GM12878 (cell line): ENCODE data around the gene HIVEP3. TPM values are rescaled to one million over a fixed set of nuclear protein-coding genes. Genes with fewer than 3 reads are reported as not detected.

Experiments used
- ATAC-seq: fragments of 200-7000 bp; cut with Tn5 transposase; 3 replicates; pipeline ENCODE4 v1.9.1; 2020; ENCODE audit warnings: mild to moderate bottlenecking, moderate library complexity
- BruUV-seq: library from RNA; stranded (reverse); fragments of 400-500 nt; replicated peaks from 2 replicates; lab custom pipeline; 2021; lab: Mats Ljungman, UMichigan
- CTCF ChIA-PET: fragments of 300-600 bp; sonication (Branson Sonifier 250); formaldehyde crosslinking; extraction: SDS; loops from one replicate; lab custom pipeline; 2021; ENCODE audit warnings: inconsistent platforms; lab: Yijun Ruan, JAX
- POLR2A ChIA-PET: fragments of 350-600 bp; formaldehyde crosslinking; extraction: SDS; loops from one replicate; lab custom pipeline; 2021; ENCODE audit warnings: inconsistent platforms; lab: Charles Lee
- RAD21 ChIA-PET: fragments of 300-600 bp; sonication (Branson Sonifier 250); formaldehyde crosslinking; loops from one replicate; lab custom pipeline; 2023; ENCODE audit warnings: antibody characterized with exemption; ENCODE audit not compliant: unreplicated experiment; lab: Charles Lee
- SMC1A ChIA-PET: fragments of 300-600 bp; sonication (Branson Sonifier 250); formaldehyde crosslinking; loops from one replicate; lab custom pipeline; 2023; ENCODE audit not compliant: unreplicated experiment, uncharacterized antibody; lab: Charles Lee
- DNase-seq: peaks from one replicate; pipeline ENCODE4 v3.0.0-alpha.2; 2011; ENCODE audit warnings: low read depth, low spot score
- FAIRE-seq: peaks from 3 replicates; lab custom pipeline; 2011; peaks lifted over from hg19 to GRCh38; lab: Jason Lieb, UNC
- H2AFZ ChIP-seq: 2 replicates; pipeline ENCODE4 v1.6.0; 2011; ENCODE audit warnings: low read depth, low read length, control low read depth; ENCODE audit not compliant: control insufficient read depth
- H3K27ac ChIP-seq: 2 replicates; pipeline ENCODE4 v1.5.1; 2011; ENCODE audit warnings: control low read depth; ENCODE audit not compliant: control insufficient read depth, insufficient read depth
- H3K27me3 ChIP-seq, 2 experiments: replicated peaks in 1 of 2; 2 replicates each; pipeline versions ENCODE4 v1.6.0 to v1.6.1; 2011; ENCODE audit warnings: low read length in 1 of 2; ENCODE audit not compliant: control insufficient read depth in 2 of 2, insufficient read depth in 2 of 2
- H3K36me3 ChIP-seq, 2 experiments: 2 replicates each; pipeline ENCODE4 v1.5.1; 2011; ENCODE audit warnings: low read length in 1 of 2; ENCODE audit not compliant: control insufficient read depth in 2 of 2, insufficient read depth in 2 of 2
- H3K4me1 ChIP-seq: 2 replicates; pipeline ENCODE4 v1.6.1; 2011; ENCODE audit warnings: mild to moderate bottlenecking, low read length, moderate library complexity, mixed read lengths; ENCODE audit not compliant: control insufficient read depth, insufficient read depth
- H3K4me2 ChIP-seq: 2 replicates; pipeline ENCODE4 v1.6.0; 2011; ENCODE audit warnings: control low read depth; ENCODE audit not compliant: control insufficient read depth, insufficient read depth
- H3K4me3 ChIP-seq: fragments of 200-600 bp; sonication (generic); 2 replicates; pipeline ENCODE4 v1.5.1; 2016
- H3K79me2 ChIP-seq: 2 replicates; pipeline ENCODE4 v1.6.0; 2011; ENCODE audit warnings: low read length; ENCODE audit not compliant: control insufficient read depth, insufficient read depth
- H3K9ac ChIP-seq: 2 replicates; pipeline ENCODE4 v1.8.0; 2011; ENCODE audit warnings: low read length, control low read depth, mixed read lengths; ENCODE audit not compliant: control insufficient read depth, insufficient read depth
- H3K9me3 ChIP-seq: replicated peaks from 3 replicates; pipeline ENCODE4 v1.5.1; 2011; ENCODE audit warnings: mild to moderate bottlenecking, low read length; ENCODE audit not compliant: control insufficient read depth, insufficient read depth
- H4K20me1 ChIP-seq: 2 replicates; pipeline ENCODE4 v1.6.0; 2011; ENCODE audit not compliant: control insufficient read depth, insufficient read depth
- EGR1 ChIP-seq, 2 experiments: IDR thresholded peaks; 1 replicate in 1 of 2; 2 replicates in 1 of 2; pipeline ENCODE4 v1.6.1; 2011 to 2012; ENCODE audit warnings: low read depth in 2 of 2, low read length in 2 of 2, borderline replicate concordance in 1 of 2, mild to moderate bottlenecking in 1 of 2, moderate library complexity in 1 of 2
- GATAD2B ChIP-seq: fragments of 450-650 bp; conservative IDR thresholded peaks from 2 replicates; pipeline ENCODE4 v1.6.1; 2017; ENCODE audit warnings: low read depth, mild to moderate bottlenecking, moderate library complexity
- MYC ChIP-seq: IDR thresholded peaks from 2 replicates; pipeline ENCODE4 v1.6.1; 2011; ENCODE audit warnings: mild to moderate bottlenecking, low read length, moderate library complexity, inconsistent platforms; ENCODE audit not compliant: insufficient read depth, insufficient replicate concordance, insufficient read length, severe bottlenecking
- NBN ChIP-seq: fragments of 450-650 bp; IDR thresholded peaks from 2 replicates; pipeline ENCODE4 v1.6.1; 2016
- NFYA ChIP-seq: IDR thresholded peaks from 2 replicates; pipeline ENCODE4 v1.6.1; 2011; ENCODE audit warnings: low read depth, mild to moderate bottlenecking, low read length, improper control_type of control experiment, borderline replicate concordance
- RB1 ChIP-seq: fragments of 450-650 bp; formaldehyde crosslinking; IDR thresholded peaks from 2 replicates; pipeline ENCODE4 v1.6.1; 2017; ENCODE audit warnings: mild to moderate bottlenecking, borderline replicate concordance
- TAF1 ChIP-seq: IDR thresholded peaks from 2 replicates; pipeline ENCODE4 v1.6.1; 2011; ENCODE audit warnings: mild to moderate bottlenecking, low read depth, low read length, borderline replicate concordance
- whole genome bisulfite sequencing: methylation state at CpG from one replicate; pipeline ENCODE4 v1.1.6; 2016; ENCODE audit warnings: low lambda C conversion rate; ENCODE audit not compliant: insufficient replicate concordance, insufficient coverage; ENCODE audit errors: missing lambda C conversion rate; 5-methylcytosine and 5-hydroxymethylcytosine counted together
- in situ Hi-C: fragments of 300-500 bp; cut with MboI; formaldehyde crosslinking; loops from 9 replicates; pipeline ENCODE4 v1.14.3; 2018; ENCODE audit warnings: mixed read lengths
- intact Hi-C: fragments of 100-400 bp; cut with micrococcal nuclease; formaldehyde crosslinking; loops from one replicate; pipeline ENCODE4 v1.14.2; 2022; ENCODE audit not compliant: unreplicated experiment
- polyA plus RNA-seq, 11 experiments: library from polyadenylated mRNA; depleted of rRNA in 4 of 11; unstranded in 6 of 11; stranded (reverse) in 5 of 11; fragments of >200 nt; fragmentation: Nextera tagmentation in 4 of 11; fragmentation: Illumina TruSeq in 1 of 11; extraction: Ambion mirVana in 4 of 11; extraction: Trizol in 1 of 11; gene quantifications; 1 replicate in 1 of 11; 2 replicates in 10 of 11; pipeline versions ENCODE4 v1.2.1 to v1.2.3, GENCODE V29; 2011 to 2016; ENCODE audit warnings: inconsistent platforms in 2 of 11, missing spikeins in 2 of 11, low read depth in 1 of 11
- total RNA-seq, 4 experiments: library from RNA; depleted of rRNA in 3 of 4; stranded (reverse); fragments of >200 nt in 3 of 4; fragmentation: Illumina TruSeq in 1 of 4; extraction: Trizol in 1 of 4; gene quantifications; 2 replicates each; pipeline versions ENCODE4 v1.2.1 to v1.2.3, GENCODE V29; 2013 to 2021
- TF ChIP-seq, protein P1 (sequence below): fragments of 150-350 bp; IDR thresholded peaks from 2 replicates; pipeline ENCODE4 v1.6.1; 2016; ENCODE audit warnings: low read depth, low read length
- TF ChIP-seq, protein P2 (sequence below): IDR thresholded peaks from 2 replicates; pipeline ENCODE4 v1.6.1; 2011; ENCODE audit warnings: low read depth, low read length, improper control_type of control experiment, borderline replicate concordance
- TF ChIP-seq, protein P3 (sequence below): fragments of 450-650 bp; IDR thresholded peaks from 2 replicates; pipeline ENCODE4 v1.6.1; 2017; ENCODE audit warnings: antibody characterized with exemption, mild to moderate bottlenecking, moderate library complexity
- TF ChIP-seq, protein P4 (sequence below): fragments of 450-650 bp; IDR thresholded peaks from 2 replicates; pipeline ENCODE4 v1.6.1; 2017; ENCODE audit warnings: low read depth, mild to moderate bottlenecking, moderate library complexity
- TF ChIP-seq, protein P5 (sequence below): fragments of 450-650 bp; IDR thresholded peaks from 2 replicates; pipeline ENCODE4 v1.6.1; 2014; ENCODE audit warnings: mild to moderate bottlenecking

HIVEP3 gene
- total and polyA plus RNA-seq, 10 of the 15 experiments (the other 5 are each of a cell fraction or from before 2014, with no cell fraction given): 1.8 to 13.6 (median 3.8) TPM

DNA sequence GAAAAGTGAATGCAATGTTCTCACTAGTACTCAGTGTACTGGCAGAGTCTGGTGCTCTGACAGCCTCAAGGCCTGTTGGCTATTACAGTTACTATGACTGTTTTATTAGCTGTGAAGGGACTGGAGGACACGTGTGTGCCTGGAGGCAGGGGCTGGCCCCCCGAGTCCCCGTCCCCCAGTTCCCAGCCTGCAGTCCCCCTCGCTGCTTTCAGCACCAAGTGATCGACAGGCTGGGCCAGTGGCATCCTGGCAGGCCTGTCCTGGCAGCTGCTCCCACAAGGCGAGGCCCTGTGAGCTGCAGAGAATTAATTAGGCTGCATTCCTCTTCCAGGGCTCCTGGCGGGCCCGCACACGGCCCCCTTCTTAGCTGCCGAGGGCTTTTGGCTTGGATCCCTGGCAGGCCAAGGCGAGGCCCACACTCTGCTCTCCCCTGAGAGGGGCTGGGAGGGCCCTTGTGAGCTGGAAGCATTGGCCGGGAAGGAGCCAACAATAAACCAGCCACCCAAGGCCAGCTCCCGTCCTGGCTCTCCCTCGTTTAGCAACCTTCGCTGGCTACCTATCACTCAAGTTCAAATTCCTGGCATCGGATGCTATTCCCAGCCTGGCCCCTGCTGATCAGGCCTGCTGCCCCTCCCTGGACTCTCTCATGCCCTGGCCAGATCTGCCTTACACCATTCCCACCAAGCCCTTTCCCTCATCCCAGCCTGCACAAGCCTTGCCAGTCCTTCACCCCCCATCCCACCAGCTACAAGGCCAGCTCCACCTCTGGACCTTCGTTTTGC, 444.0 kb downstream of the HIVEP3 start:
- in situ Hi-C loops (no loop called here), intact Hi-C loops (no loop called here)
- Histone ChIP-seq H4K20me1 (no peaks in the 10 kb centered on the region), H3K79me2 (no peaks in the 10 kb centered on the region), H3K9me3 (no peaks in the 10 kb centered on the region), H3K27me3 (no peaks in the 10 kb centered on the region; a peak in 1 of 4 replicates), H3K4me3 (no peak overlapping the region), H3K4me1 (no peaks in the 10 kb centered on the region), H3K27ac (no peak overlapping the region), H3K9ac (no peak overlapping the region), H3K36me3 (no peaks in the 10 kb centered on the region), H3K4me2 (no peak overlapping the region), H2AFZ (no peak overlapping the region)
- ChIA-PET RAD21 (no interaction called here), SMC1A (no interaction called here), CTCF (interaction anchor here (1.4 to 3.0 kb wide), 4 partner anchors 17 to 40 kb away, joined by 3 to 7 read pairs (median 5); no protein-coding TSS in a partner anchor), POLR2A (no interaction called here)
- DNase-seq: no peak
- BruUV-seq: no TSS peak
- no peak for ATAC-seq
- no peak for FAIRE-seq
- 34% methylated on average over 17 of the region's 17 CpGs for WGBS
- TF ChIP-seq NFYA (no peak), MYC (no peak), NBN (no peak), RB1 (no peak), GATAD2B (no peak), EGR1 (IDR thresholded peaks at IDR 0.05; ENCODE audit: borderline replicate concordance in 1 of 2, low read depth in 2 of 2, low read length in 2 of 2) (no peak), TAF1 (no peak)
- TF ChIP-seq, protein P1, sequence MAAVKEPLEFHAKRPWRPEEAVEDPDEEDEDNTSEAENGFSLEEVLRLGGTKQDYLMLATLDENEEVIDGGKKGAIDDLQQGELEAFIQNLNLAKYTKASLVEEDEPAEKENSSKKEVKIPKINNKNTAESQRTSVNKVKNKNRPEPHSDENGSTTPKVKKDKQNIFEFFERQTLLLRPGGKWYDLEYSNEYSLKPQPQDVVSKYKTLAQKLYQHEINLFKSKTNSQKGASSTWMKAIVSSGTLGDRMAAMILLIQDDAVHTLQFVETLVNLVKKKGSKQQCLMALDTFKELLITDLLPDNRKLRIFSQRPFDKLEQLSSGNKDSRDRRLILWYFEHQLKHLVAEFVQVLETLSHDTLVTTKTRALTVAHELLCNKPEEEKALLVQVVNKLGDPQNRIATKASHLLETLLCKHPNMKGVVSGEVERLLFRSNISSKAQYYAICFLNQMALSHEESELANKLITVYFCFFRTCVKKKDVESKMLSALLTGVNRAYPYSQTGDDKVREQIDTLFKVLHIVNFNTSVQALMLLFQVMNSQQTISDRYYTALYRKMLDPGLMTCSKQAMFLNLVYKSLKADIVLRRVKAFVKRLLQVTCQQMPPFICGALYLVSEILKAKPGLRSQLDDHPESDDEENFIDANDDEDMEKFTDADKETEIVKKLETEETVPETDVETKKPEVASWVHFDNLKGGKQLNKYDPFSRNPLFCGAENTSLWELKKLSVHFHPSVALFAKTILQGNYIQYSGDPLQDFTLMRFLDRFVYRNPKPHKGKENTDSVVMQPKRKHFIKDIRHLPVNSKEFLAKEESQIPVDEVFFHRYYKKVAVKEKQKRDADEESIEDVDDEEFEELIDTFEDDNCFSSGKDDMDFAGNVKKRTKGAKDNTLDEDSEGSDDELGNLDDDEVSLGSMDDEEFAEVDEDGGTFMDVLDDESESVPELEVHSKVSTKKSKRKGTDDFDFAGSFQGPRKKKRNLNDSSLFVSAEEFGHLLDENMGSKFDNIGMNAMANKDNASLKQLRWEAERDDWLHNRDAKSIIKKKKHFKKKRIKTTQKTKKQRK: no peak
- TF ChIP-seq, protein P2, sequence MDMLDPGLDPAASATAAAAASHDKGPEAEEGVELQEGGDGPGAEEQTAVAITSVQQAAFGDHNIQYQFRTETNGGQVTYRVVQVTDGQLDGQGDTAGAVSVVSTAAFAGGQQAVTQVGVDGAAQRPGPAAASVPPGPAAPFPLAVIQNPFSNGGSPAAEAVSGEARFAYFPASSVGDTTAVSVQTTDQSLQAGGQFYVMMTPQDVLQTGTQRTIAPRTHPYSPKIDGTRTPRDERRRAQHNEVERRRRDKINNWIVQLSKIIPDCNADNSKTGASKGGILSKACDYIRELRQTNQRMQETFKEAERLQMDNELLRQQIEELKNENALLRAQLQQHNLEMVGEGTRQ: no peak
- TF ChIP-seq, protein P3, sequence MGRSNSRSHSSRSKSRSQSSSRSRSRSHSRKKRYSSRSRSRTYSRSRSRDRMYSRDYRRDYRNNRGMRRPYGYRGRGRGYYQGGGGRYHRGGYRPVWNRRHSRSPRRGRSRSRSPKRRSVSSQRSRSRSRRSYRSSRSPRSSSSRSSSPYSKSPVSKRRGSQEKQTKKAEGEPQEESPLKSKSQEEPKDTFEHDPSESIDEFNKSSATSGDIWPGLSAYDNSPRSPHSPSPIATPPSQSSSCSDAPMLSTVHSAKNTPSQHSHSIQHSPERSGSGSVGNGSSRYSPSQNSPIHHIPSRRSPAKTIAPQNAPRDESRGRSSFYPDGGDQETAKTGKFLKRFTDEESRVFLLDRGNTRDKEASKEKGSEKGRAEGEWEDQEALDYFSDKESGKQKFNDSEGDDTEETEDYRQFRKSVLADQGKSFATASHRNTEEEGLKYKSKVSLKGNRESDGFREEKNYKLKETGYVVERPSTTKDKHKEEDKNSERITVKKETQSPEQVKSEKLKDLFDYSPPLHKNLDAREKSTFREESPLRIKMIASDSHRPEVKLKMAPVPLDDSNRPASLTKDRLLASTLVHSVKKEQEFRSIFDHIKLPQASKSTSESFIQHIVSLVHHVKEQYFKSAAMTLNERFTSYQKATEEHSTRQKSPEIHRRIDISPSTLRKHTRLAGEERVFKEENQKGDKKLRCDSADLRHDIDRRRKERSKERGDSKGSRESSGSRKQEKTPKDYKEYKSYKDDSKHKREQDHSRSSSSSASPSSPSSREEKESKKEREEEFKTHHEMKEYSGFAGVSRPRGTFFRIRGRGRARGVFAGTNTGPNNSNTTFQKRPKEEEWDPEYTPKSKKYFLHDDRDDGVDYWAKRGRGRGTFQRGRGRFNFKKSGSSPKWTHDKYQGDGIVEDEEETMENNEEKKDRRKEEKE: no peak
- TF ChIP-seq, protein P4, sequence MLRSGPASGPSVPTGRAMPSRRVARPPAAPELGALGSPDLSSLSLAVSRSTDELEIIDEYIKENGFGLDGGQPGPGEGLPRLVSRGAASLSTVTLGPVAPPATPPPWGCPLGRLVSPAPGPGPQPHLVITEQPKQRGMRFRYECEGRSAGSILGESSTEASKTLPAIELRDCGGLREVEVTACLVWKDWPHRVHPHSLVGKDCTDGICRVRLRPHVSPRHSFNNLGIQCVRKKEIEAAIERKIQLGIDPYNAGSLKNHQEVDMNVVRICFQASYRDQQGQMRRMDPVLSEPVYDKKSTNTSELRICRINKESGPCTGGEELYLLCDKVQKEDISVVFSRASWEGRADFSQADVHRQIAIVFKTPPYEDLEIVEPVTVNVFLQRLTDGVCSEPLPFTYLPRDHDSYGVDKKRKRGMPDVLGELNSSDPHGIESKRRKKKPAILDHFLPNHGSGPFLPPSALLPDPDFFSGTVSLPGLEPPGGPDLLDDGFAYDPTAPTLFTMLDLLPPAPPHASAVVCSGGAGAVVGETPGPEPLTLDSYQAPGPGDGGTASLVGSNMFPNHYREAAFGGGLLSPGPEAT: no peak
- TF ChIP-seq, protein P5, sequence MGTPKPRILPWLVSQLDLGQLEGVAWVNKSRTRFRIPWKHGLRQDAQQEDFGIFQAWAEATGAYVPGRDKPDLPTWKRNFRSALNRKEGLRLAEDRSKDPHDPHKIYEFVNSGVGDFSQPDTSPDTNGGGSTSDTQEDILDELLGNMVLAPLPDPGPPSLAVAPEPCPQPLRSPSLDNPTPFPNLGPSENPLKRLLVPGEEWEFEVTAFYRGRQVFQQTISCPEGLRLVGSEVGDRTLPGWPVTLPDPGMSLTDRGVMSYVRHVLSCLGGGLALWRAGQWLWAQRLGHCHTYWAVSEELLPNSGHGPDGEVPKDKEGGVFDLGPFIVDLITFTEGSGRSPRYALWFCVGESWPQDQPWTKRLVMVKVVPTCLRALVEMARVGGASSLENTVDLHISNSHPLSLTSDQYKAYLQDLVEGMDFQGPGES: no peak
